B cell (primary cell): ENCODE results near the gene CELA2A. TPM values are rescaled to one million over a fixed set of nuclear protein-coding genes. Genes with fewer than 3 reads are reported as not detected.

Source experiments
- ATAC-seq: fragments of 200-7000 bp; cut with Tn5 transposase; one replicate; pipeline ENCODE4 v1.10.0; 2021; ENCODE audit warnings: low read depth, mild to moderate bottlenecking, moderate number of reproducible peaks, moderate library complexity
- CTCF ChIA-PET: fragments of 350-600 bp; sonication (Branson Sonifier 250); formaldehyde crosslinking; loops from one replicate; lab custom pipeline; 2021; ENCODE audit warnings: antibody characterized with exemption, inconsistent platforms; lab: Charles Lee
- POLR2A ChIA-PET: fragments of 350-600 bp; sonication (Branson Sonifier 250); formaldehyde crosslinking; loops from one replicate; lab custom pipeline; 2021; ENCODE audit warnings: antibody characterized with exemption; lab: Charles Lee
- DNase-seq: peaks from one replicate; pipeline ENCODE4 v3.0.0; 2013
- H2AFZ ChIP-seq: 2 replicates; pipeline ENCODE4 v1.6.1; 2012; ENCODE audit warnings: mild to moderate bottlenecking, low read depth, low read length; ENCODE audit not compliant: insufficient read depth, poor library complexity, severe bottlenecking
- H3K27ac ChIP-seq, 2 donors: 1 replicate in 1 of 2; 2 replicates in 1 of 2; pipeline ENCODE4 v1.5.1; 2012 to 2013; ENCODE audit warnings: low read length in 2 of 2, mild to moderate bottlenecking in 2 of 2, moderate library complexity in 1 of 2
- H3K27me3 ChIP-seq, 4 experiments: fragments of 200-600 bp in 1 of 4; sonication (generic) in 1 of 4; replicated peaks in 1 of 4; 1 replicate in 2 of 4; 2 replicates in 2 of 4; pipeline versions ENCODE4 v1.6.1 to v1.7.0; 2013 to 2016; ENCODE audit warnings: low read length in 3 of 4, mild to moderate bottlenecking in 2 of 4, mixed read lengths in 1 of 4, moderate library complexity in 1 of 4; ENCODE audit not compliant: insufficient read depth in 4 of 4, control insufficient read depth in 3 of 4; ENCODE audit errors: control extremely low read depth in 1 of 4
- H3K36me3 ChIP-seq, 2 experiments: replicated peaks in 1 of 2; 1 replicate in 1 of 2; 2 replicates in 1 of 2; pipeline versions ENCODE4 v1.6.1 to v1.7.1; 2013; ENCODE audit warnings: low read length in 1 of 2; ENCODE audit not compliant: insufficient read depth in 2 of 2, control insufficient read depth in 1 of 2; ENCODE audit errors: control extremely low read depth in 1 of 2, extremely low read depth in 1 of 2
- H3K4me1 ChIP-seq, 2 donors: fragments of 200-600 bp in 1 of 2; sonication (generic) in 1 of 2; 1 replicate in 1 of 2; 2 replicates in 1 of 2; pipeline versions ENCODE4 v1.5.1 to v1.6.1; 2013 to 2017; ENCODE audit warnings: low read length in 2 of 2; ENCODE audit not compliant: control insufficient read depth in 2 of 2, insufficient read depth in 2 of 2
- H3K4me2 ChIP-seq: replicated peaks from 2 replicates; pipeline ENCODE3; 2012; ENCODE audit warnings: mild to moderate bottlenecking, low read depth, low read length; ENCODE audit not compliant: poor library complexity, severe bottlenecking
- H3K4me3 ChIP-seq, 5 experiments: fragments of 200-600 bp in 1 of 5; sonication (generic) in 1 of 5; 1 replicate in 3 of 5; 2 replicates in 2 of 5; pipeline versions ENCODE4 v1.5.1 to v1.7.0; 2011 to 2016; ENCODE audit warnings: low read length in 4 of 5, mild to moderate bottlenecking in 4 of 5, low read depth in 2 of 5, control low read depth in 1 of 5, moderate library complexity in 1 of 5; ENCODE audit not compliant: insufficient read depth in 1 of 5; ENCODE audit errors: control extremely low read depth in 1 of 5, extremely low read depth in 1 of 5
- H3K79me2 ChIP-seq: fragments of 200-600 bp; sonication (generic); one replicate; pipeline ENCODE4 v1.6.0; 2016; ENCODE audit warnings: low read length; ENCODE audit not compliant: control insufficient read depth, insufficient read depth
- H3K9ac ChIP-seq: fragments of 200-600 bp; sonication (generic); 2 replicates; pipeline ENCODE4 v1.6.1; 2017; ENCODE audit warnings: mild to moderate bottlenecking, low read length, moderate library complexity
- H3K9me3 ChIP-seq, 3 donors: one replicate each; pipeline versions ENCODE4 v1.6.1 to v1.7.1; 2013; ENCODE audit warnings: low read length in 2 of 3; ENCODE audit not compliant: control insufficient read depth in 2 of 3, insufficient read depth in 1 of 3; ENCODE audit errors: control extremely low read depth in 1 of 3
- H4K20me1 ChIP-seq: 2 replicates; pipeline ENCODE4 v1.6.0; 2012; ENCODE audit warnings: mild to moderate bottlenecking, low read length; ENCODE audit not compliant: insufficient read depth, control insufficient read depth, poor library complexity, severe bottlenecking
- H3K27ac Mint-ChIP-seq: one replicate; pipeline ENCODE4 v1.8.0; 2021; ENCODE audit warnings: mixed read lengths
- H3K27me3 Mint-ChIP-seq: one replicate; pipeline ENCODE4 v1.8.0; 2021; ENCODE audit warnings: mixed read lengths
- H3K4me1 Mint-ChIP-seq: one replicate; pipeline ENCODE4 v1.8.0; 2021; ENCODE audit warnings: mixed read lengths
- H3K4me3 Mint-ChIP-seq: one replicate; pipeline ENCODE4 v1.8.0; 2021; ENCODE audit warnings: mixed read lengths
- H3K9me3 Mint-ChIP-seq: one replicate; pipeline ENCODE4 v1.8.0; 2022; ENCODE audit warnings: mixed read lengths; ENCODE audit not compliant: insufficient read depth
- EZH2 ChIP-seq: IDR thresholded peaks from 2 replicates; pipeline ENCODE4 v1.6.1; 2012; ENCODE audit warnings: borderline replicate concordance, low read depth, mild to moderate bottlenecking, moderate library complexity, low read length; ENCODE audit not compliant: insufficient read depth, poor library complexity, severe bottlenecking
- WGBS: methylation state at CpG from one replicate; pipeline ENCODE4 v1.1.5; 2013; ENCODE audit warnings: missing lambda C conversion rate; ENCODE audit not compliant: insufficient coverage; 5-methylcytosine and 5-hydroxymethylcytosine counted together
- intact Hi-C: fragments of 100-400 bp; cut with micrococcal nuclease; formaldehyde crosslinking; loops from one replicate; pipeline ENCODE4 v1.10.0; 2022
- polyA plus RNA-seq: library from polyadenylated mRNA; depleted of rRNA; stranded (reverse); fragments of >200 nt; gene quantifications from 2 replicates; pipeline ENCODE4 v1.2.3, GENCODE V29; 2012
- total RNA-seq, 2 donors: library from RNA; stranded (reverse); fragments of 120-200 nt in 1 of 2; gene quantifications; 1 replicate in 1 of 2; 2 replicates in 1 of 2; pipeline versions ENCODE4 v1.2.3 to v1.2.4, GENCODE V29; 2013 to 2022
- TF ChIP-seq, protein P1 (sequence below): fragments of 200-600 bp; IDR thresholded peaks from one replicate; pipeline ENCODE4 v1.8.0; 2022; ENCODE audit warnings: antibody characterized with exemption, mild to moderate bottlenecking

CELA2A gene
- total and polyA plus RNA-seq, 2 donors (not counting 1 experiment from before 2014, with no cell fraction given) = not detected

DNA sequence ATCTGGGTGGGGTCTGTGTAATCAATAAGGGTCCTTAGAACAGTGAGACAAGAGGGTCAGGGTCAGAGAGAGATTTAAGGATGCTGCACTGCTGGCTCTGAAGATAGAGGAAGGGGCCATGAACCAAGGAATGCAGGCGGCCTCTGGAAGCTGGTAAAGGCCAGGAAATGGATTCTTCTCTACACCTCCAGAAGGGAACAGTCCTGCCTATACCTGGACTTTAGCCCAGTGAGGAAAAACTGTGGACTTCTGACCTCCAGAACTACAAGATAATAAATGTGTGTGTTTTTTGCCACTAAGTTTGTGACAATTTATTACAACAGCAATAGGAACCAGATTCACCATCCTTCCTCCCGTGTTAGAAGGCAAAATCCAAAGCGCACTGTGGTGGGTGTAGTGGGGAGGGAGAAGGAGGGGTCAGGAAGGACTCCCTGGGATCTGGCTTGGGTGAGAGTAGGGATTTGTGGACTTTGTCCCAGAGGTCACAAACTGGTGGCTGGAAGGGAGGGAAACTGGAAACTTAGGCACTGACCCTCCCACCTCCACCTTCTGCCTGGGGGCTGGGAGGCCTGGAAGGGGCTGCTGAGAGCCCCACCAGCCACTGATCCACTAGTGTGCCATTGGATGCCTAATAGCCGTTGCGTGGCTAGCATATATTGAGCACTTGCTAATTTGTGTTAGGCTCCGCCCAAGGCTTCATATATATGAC is 5.4 kb upstream of the CELA2A start:
- ChIA-PET POLR2A (no interaction called here), CTCF (no interaction called here)
- no peaks in the 10 kb centered on the region for H3K79me2 ChIP-seq
- no peak overlapping the region for H3K4me2 ChIP-seq
- no peak overlapping the region for H3K4me3 Mint-ChIP-seq
- H3K9me3 ChIP-seq = peaks cover 0 to 3% (median 0%) of the 10 kb centered on the region in 3 donors
- ATAC-seq = no peak
- no peak overlapping the region for H3K27ac Mint-ChIP-seq
- no peaks in the 10 kb centered on the region for H3K4me1 ChIP-seq
- H3K36me3 ChIP-seq = no peaks in the 10 kb centered on the region
- no peaks in the 10 kb centered on the region for H3K4me1 Mint-ChIP-seq
- H3K27me3 ChIP-seq = peaks cover 0 to 11% (median 2%) of the 10 kb centered on the region in 4 experiments
- no peak overlapping the region for H3K4me3 ChIP-seq
- no peak overlapping the region for H2AFZ ChIP-seq
- peaks cover 3% of the 10 kb centered on the region for H3K9me3 Mint-ChIP-seq
- H3K27ac ChIP-seq = no peak overlapping the region
- no CpG with 5 or more reads among the region's 6 CpGs for WGBS
- H3K27me3 Mint-ChIP-seq = peaks cover 26% of the 10 kb centered on the region
- intact Hi-C loops = no loop called here
- TF ChIP-seq EZH2 = no peak
- TF ChIP-seq, protein P1, sequence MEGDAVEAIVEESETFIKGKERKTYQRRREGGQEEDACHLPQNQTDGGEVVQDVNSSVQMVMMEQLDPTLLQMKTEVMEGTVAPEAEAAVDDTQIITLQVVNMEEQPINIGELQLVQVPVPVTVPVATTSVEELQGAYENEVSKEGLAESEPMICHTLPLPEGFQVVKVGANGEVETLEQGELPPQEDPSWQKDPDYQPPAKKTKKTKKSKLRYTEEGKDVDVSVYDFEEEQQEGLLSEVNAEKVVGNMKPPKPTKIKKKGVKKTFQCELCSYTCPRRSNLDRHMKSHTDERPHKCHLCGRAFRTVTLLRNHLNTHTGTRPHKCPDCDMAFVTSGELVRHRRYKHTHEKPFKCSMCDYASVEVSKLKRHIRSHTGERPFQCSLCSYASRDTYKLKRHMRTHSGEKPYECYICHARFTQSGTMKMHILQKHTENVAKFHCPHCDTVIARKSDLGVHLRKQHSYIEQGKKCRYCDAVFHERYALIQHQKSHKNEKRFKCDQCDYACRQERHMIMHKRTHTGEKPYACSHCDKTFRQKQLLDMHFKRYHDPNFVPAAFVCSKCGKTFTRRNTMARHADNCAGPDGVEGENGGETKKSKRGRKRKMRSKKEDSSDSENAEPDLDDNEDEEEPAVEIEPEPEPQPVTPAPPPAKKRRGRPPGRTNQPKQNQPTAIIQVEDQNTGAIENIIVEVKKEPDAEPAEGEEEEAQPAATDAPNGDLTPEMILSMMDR = no peak
- DNase-seq = no peak
- no peak overlapping the region for H3K9ac ChIP-seq
- no peaks in the 10 kb centered on the region for H4K20me1 ChIP-seq

DNA sequence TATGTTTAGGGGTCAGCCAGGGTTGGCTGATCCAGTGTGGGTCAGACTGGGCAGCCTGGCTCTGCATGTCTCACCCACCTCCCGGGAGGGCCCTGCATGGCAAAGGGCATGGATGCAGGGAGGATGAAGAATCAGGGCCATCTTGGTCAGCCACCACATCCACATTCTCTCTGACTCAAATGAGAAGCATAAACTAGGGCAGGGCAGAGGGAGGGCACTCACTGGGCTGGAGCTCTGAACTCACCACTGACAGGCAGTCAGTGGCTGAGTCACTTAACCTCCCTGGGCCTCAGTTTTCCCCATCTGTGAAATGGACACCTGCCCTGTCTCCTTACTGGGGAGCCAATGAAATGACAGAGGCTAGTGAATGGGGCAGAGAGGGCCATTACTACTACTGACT is 4.3 kb upstream of the CELA2A start:
- no peaks in the 10 kb centered on the region for H3K79me2 ChIP-seq
- peaks cover 24% of the 10 kb centered on the region for H3K27me3 Mint-ChIP-seq
- no peak overlapping the region for H3K4me3 Mint-ChIP-seq
- no peak overlapping the region for H3K27ac ChIP-seq
- ATAC-seq (no peak), DNase-seq (no peak)
- WGBS = no CpG with 5 or more reads among the region's 1 CpG
- TF ChIP-seq, protein P1 = no peak
- no peak for TF ChIP-seq EZH2
- CTCF ChIA-PET = no interaction called here
- no peaks in the 10 kb centered on the region for H3K4me1 Mint-ChIP-seq
- intact Hi-C loops = no loop called here
- no peak overlapping the region for H3K4me3 ChIP-seq
- peaks cover 0 to 3% (median 0%) of the 10 kb centered on the region in 3 donors for H3K9me3 ChIP-seq
- H3K36me3 ChIP-seq = no peaks in the 10 kb centered on the region
- H3K27ac Mint-ChIP-seq = no peak overlapping the region
- H3K4me2 ChIP-seq = no peak overlapping the region
- H3K4me1 ChIP-seq = no peaks in the 10 kb centered on the region
- peaks cover 3% of the 10 kb centered on the region for H3K9me3 Mint-ChIP-seq
- POLR2A ChIA-PET = no interaction called here
- H3K9ac ChIP-seq = no peak overlapping the region
- no peaks in the 10 kb centered on the region for H4K20me1 ChIP-seq
- no peak overlapping the region for H2AFZ ChIP-seq
- peaks cover 0 to 5% (median 1%) of the 10 kb centered on the region in 4 experiments for H3K27me3 ChIP-seq
